HG02852 (cell line): ENCODE data around the gene ABCC6.
"Not testable (repeated sequence)": the region's sequence is repeated elsewhere in the genome, so short reads cannot be mapped to it uniquely, and the experiment has no call there.

ENCODE experiments used
- ATAC-seq: cut with Tn5 transposase; IDR thresholded peaks from one replicate; pipeline ENCODE4 v1.9.1; 2021; ENCODE audit warnings: mild to moderate bottlenecking, moderate library complexity; ENCODE audit not compliant: unreplicated experiment

The ABCC6 gene

DNA sequence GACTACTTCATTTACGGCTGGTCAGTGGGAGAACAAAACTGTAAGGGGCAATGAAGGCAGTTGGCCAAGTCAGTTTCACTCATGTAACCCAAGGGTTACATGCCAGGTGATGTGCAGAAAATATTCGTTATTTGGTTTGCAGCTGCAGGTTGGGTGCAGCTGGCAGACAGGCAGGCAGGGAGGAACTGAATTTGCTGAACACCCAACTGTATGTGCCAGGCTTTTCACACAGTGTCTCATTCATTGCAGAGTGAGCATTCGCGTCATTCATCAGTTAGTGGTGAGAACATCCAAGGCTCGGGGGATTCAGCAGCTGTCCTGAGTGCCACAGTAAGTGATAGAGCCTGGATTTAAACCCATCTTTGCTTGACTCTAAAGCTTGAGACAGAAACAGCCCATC, 59.7 kb downstream of the ABCC6 start:
- ATAC-seq, result no peak

DNA sequence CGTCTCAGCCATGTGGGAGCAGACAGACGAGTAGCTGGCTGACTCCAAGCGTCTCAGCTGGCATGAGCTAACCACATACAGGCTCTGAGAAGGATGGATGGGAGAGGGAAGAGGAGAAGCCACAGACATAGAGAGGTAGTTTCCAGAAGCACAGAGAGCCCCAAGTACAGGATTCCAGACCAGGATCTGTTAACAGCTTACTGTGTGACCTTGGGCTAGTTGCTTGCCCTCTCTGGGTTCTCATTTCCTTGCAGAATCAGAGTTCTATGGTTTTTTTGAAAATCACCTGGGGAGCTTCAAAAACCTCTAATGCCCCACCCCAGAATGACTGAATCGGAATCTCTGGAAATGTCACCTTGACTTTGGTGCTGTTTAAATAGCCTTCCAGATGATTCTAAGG, 60.2 kb downstream of the ABCC6 start:
- no peak for ATAC-seq

DNA sequence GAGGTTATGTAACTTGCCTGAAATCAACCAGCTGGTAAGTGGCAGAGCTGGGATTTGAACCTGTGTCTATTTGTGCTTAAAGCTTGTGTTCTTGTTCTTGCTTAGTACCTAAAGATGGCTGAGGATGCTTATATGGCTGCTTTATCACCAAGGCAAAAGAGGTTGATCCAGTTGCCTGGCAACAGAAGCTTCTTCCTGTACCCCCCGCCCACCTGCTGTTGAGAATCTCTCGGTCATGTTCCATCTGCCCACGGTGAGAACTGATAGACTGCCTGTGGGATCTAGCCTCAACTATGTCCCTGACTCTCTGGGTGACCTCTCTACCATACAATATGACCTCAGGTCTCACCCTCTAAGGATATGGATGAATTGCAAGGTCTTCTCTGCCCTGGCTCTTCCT, 60.7 kb downstream of the ABCC6 start:
- no peak for ATAC-seq

DNA sequence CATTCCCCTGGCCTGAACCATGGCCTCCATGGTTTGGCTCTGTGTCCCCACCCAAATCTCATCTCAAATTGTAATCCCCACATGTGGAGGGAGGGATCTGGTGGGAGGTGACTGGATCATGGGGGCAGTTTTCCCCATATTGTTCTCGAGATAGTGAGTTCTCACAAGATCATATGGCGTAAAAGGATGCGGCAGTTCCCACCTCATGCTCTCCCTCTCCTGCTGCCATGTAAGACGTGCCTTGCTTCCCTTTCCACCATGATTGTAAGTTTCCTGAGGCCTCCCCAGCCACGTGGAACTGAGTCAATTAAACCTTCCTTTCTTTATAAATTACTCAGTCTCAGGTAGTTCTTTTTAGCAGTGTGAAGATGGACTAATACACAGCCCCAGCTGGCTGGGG, 61.5 kb downstream of the ABCC6 start:
- ATAC-seq, result not testable (repeated sequence)

DNA sequence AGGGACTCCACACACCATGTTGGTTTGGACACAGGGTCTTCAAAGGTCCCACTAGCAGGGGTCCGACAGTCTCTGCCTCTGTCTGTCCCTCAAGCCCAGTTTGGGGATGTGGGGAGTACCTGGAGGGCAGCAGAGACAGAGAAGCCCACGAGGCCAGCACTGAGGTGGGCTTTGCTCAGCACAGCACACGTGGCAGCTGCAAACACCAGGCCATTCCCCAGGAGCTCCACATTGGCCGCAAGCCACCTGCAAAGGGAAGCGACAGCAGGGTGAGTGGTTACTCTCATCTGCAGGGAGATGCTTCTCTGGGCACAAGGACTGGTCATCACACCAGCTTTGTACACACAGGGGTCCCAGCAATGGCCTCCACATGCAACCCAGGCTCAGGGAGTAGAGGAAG, 62.0 kb downstream of the ABCC6 start:
- ATAC-seq, result no peak

DNA sequence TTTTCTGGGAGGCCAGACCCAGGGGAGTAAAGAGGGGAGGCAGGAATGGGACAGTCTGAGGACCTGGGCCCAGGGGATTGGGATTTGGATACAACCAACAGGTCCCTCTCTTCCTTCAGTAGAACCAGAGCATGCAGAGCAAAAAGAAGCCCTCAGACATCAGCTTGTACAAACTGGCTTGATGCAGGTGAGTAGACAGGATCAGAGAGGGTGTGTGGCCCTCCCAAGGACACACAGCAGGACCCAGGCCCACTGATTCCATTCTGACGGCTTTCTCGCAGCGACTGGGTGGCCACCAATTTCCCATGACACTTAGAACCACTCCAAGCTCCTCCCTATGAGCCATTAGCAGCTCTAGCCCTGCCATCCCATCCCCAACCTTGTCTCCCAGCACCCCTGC, 63.6 kb downstream of the ABCC6 start:
- no peak for ATAC-seq

DNA sequence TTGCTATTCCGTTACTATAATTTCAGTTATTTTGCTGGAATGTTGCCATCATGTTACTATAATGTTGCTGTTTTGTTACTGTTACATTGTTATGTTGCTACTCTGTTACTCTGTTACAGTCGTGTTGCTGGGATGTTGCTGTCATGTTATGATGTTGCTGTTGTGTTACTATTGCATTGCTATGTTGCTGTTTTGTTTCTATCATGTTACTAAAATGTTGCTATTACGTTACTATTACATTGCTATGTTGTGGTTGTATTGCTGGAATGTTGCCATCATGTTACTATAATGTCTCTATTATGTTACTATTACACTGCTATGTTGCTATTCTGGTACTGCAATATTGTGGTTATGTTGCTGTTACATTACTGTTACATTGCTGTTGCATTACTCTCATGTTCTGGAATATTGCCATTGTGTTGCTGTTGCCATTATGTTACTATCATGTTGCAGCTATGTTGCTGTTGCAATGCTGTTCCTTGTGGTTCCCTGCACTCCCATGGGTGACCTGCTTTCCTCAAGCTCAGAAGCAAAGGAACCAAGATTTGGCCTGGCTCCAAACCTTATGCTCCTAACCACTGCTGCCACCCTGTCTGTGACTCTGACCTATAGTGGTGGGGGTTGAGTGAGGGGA, 64.4 kb downstream of the ABCC6 start:
- ATAC-seq, result no peak

DNA sequence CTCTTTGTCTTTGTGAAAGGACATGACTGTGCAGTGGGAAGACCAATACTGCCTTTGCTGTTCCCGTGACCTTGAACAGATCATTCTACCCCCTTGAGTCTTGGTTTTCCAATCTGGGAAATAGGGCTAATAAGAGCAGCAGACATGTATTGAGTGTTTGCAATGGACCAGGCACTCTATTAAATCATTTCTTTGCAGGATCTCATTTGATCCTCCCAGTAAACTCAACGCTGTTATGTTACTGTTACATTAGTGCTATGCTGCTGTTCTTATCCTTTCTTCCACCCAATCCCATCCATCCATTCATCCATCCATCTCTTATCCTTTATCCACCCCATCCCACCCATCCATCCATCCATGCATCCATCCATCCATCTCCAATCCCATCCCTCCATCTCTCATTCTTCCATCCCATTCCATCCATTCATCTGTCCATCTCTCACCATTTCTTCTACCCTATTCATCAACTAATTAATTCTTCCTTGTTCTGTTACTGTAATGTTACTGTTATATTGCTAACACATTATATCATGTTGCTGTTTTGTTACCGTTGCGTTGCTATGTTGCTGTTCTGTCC, 65.1 kb downstream of the ABCC6 start:
- no peak for ATAC-seq

DNA sequence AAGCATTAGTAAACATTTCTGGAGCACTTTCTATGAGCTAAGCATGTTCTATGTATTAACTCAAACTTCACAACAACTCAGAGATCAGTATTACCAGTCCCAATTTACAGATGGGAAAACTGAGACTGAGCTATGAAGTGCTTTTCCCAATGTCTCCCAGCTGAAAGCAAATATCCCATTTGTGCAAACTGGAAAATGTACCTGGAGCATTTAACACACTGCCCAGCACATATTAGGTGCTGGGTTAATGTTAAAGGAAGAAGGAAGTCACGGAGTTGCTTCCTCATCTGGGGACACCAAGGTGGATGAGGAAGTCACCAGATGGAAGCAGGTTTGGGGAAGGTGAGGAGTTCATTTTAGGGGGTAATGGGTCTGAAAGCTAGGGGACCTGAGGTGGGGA, 66.1 kb downstream of the ABCC6 start:
- ATAC-seq, result no peak

DNA sequence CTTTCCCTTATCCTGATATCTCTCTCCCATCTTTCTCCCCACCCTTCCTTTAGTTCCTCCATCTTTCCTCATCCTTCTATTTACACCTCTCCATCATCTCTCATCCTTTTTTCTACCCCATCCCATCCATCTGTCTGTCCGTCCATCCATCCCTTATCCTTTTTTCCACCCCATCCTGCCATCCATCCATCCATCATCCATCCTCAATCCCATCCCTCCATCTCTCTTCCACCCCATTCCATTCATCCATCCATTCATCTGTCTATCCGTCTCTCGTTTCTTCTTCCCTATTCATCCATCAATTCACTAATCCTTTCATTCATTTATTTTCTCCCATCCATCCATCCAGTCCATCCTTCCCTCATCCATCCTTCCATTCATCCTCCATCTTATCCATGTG, 68.1 kb downstream of the ABCC6 start:
- ATAC-seq, result no peak

DNA sequence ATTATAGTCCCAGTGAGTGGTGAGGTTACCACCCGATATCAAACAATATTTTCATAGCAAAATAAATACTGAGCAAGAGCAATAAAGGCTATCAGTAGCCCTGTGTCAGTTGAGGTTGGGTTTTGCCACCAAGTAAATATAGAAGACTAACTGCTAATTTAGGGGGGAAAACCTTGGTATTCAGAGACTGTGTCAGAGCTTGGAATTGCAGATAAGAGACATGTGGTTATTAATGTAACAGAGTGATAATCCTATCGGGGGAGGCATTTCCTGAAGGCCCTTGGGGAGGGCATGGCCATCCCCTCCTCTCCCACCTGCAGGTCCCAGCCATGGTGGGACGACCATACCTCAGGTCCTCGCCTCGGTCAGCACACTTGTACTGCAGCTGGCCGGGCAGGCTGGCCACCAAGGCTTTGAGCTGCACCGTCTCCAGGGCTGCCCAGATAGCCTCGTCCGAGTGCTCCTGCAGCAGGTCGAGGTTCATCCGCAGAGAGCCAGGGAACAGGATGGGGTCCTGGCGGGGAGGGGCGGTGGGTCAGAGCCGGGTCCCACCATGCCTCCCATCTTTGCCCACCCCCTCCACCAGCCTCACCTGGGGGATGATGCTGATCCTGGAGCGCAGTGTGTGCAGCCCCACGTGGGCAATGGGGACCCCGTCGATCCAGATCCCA, 68.9 kb downstream of the ABCC6 start:
- ATAC-seq, result no peak

DNA sequence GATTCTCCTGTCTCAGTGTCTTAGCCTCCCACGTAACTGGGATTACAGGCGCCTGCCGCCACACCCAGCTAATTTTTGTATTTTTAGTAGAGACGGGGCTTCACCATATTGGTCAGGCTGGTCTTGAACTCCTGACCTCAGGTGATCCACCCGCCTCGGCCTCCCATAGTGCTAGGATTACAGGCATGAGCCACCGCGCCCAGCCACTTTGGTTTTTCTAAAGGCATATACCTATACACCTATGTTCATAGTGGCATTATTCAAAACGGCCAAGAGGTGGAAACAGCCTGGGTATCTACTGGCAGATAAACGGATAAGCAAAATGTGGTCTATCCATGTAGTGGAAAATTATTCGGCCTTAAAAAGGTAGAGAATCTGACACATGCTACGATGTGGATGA, 70.3 kb downstream of the ABCC6 start:
- not testable (repeated sequence) for ATAC-seq

DNA sequence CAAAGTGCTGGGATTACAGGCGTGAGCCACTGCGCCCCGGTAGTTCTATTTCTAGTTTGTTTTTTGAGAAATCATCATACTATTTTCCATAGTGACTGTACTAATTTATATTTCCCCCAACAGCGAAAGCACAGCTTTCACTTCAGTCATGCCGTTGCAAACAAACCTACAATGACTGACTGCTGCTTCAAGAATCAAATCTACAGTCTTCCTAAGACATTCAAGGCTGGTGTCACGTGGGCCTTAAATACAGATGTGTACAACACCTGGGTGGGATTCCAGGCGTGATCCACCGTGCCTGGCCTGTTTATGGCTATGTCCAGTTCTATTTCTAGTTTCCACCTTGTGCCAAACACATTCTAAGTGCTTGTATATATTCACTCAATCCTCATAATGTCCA, 72.0 kb downstream of the ABCC6 start:
- ATAC-seq, result no peak

DNA sequence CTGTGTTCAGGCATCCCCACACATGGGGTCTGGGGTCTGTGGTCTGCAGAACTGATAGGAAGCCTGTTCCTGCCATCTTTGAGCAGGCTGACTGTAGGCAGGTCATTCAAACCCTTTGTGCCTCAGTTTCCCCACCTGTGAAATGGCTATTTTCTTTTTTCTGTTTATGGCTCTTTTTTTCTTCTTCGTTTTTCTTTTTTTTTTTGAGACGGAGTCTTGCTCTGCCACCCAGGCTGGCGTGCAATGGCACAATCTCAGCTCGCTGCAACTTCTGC, 72.5 kb downstream of the ABCC6 start:
- ATAC-seq, result no peak

DNA sequence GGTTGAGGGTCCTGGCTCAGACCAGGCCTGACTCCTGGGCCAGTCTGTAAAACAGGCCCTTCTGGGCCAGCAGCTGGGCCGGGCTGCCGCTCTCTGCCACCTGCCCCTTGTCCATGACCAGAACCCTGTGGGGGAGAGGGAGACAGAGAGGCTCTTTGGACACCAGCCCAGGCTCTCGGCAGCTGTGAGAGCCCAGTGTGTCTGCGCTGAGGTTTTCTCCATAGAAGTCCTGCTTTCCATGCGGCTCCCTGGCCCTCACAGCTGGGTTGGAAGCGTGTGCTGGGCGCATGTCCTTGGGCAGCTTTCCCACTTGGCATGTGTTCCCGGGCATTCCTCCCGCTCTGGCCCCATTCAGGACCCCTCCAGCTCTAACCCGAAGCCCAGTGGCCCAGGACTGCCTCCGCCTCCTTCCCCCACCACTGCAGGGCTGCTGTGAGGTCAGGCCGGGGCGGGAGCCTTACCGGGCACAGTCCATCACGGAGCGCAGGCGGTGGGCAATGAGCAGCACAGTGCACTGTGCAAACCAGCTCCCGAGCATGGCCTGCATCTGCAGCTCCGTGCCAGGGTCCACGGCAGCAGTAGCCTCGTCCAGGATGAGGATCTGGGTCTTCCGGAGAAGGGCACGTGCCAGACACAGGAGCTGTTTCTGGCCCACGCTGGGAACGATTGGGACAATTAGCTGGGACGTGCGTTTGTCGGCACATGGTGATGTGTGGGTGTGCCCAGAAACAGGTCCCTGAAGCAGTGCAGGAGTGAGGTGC, 73.0 kb downstream of the ABCC6 start:
- no peak for ATAC-seq

DNA sequence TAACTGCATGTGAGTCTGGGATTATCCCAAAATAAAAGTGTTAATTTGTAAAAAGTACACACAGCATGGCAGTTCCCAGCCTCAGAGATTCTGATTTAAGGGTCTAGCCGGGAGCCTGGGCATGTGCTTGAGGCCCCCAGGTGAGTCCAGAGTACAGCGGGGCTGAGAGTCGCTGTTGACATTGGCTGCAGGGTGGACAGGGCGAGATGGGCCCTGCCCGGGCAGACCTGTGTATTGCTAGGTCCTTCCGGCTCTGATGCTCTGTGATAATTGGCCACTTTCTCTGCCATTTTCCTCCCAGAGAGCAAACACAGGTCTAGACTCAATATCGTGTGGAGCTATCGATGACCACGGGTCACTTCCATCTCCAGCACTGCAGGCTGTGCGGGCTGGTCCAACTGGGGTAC, 73.6 kb downstream of the ABCC6 start:
- ATAC-seq, result no peak

DNA sequence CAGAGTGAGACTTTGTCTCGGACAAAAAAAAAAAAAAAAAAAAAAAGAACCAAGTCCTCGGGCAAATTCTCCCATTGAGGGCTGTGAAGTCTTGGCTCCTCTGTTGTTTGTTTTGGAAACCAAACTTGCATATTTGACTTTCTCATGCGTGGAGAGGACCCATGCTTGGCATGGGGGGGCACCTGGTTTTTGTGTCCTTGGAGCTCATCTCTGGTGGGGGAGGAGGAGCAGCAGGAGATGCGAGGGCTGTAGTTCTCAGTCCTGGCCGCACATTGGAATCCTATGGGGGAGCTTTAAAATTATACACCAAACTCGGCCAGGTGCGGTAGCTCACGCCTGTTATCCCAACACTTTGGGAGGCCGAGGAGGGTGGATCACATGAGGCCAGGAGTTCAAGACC, 74.5 kb downstream of the ABCC6 start:
- no peak for ATAC-seq

DNA sequence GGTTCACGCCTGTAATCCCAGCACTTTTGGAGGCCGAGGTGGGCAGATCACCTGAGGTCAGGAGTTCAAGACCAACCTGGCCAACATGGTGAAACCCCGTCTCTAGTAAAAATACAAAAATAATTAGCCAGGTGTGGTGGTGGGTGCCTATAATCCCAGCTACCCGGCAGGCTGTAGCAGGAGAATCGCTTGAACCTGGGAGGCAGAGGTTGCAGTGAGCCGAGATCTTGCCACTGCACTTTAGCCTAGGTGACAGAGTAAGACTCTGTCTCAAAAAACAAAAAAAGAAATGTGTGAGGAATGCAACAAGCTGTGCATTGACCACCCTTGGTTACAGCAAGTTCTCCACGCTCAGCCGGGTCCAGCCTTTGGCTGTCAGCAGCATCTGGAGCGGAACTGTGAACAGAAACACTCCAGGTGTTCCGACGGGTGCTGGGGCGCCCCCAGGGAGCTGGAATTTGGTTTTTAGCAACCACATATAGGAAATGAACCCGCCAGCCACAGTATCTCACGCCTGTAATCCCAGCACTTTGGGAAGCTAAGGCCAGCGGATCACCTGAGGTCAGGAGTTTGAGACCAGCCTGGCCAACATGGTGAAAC, 75.2 kb downstream of the ABCC6 start:
- not testable (repeated sequence) for ATAC-seq

DNA sequence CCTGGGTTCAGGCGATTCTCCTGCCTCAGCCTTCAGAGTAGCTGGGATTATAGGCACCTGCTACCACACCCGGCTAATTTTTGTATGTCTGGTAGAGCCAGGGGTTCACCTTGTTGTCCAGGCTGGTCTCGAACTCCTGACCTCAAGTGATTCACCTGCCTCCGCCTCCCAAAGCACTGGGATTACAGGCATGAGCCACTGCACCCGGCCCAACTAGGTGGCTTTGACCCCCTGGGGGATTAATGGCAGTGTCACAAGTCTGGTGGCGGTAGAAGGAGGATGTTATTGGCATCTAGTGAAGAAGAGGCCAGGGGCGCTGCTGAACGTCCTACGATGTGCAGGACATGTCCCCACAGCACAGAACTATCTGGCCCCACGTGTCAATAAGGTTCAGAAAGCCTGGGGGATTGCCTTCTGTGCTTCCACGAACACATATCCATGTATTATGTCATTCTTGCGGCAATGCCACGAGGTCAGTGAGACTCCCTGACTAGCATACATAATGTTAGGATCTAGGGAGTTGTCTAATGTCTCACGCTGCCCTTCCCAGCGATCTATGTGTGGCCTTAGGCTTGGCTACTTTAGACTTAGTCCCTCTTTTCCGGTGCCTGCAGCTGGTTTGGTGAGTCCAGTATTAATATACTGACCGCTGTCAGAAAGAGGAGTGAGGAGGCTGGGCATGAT, 75.8 kb downstream of the ABCC6 start:
- no peak for ATAC-seq

DNA sequence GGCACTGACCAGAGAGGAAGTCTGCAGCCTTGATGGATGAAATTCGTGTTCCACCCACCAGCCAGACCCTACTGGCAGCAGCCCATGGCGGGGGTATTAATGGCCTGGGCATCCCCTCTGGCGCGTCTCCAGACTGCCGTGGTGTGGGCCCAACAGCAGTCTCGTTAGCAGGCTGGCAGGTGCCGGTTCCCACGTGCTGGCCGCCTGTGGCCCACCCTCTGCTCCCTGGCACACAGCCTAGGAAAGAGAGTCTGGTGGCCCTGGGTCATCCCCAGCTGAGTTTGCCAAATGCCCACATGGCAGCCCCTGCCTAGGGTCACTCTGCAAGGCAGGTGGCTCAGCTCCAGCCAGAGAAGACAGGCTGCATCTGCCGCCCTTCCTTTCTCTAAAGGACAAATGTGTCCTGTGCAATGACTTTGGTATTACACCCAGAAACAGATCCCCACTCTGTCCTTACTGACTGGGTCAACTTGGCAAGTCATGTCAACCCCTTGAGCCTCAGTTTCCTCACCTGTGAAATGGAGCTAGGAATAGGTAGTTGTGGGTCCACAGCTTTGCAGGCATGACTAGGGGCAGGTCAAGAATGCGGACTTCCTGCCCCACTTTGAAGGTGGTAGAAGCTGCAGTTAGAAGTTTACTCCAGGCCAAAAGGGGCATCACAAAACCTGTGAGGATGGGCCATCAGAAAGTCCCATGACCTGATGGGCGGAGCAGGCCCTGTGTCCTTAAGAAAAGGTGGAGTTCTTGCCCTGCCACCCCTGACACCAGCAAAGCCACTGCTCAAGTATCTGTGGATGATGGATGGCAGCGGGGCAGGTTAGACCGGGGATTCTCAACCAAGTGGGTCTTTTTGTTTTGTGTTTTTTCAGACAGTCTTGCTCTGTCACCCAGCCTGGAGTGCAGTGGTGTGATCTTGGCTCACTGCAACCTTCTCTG, 76.6 kb downstream of the ABCC6 start:
- no peak for ATAC-seq
